ENCODE measurements around the gene WASF3.

WASF3 gene

DNA sequence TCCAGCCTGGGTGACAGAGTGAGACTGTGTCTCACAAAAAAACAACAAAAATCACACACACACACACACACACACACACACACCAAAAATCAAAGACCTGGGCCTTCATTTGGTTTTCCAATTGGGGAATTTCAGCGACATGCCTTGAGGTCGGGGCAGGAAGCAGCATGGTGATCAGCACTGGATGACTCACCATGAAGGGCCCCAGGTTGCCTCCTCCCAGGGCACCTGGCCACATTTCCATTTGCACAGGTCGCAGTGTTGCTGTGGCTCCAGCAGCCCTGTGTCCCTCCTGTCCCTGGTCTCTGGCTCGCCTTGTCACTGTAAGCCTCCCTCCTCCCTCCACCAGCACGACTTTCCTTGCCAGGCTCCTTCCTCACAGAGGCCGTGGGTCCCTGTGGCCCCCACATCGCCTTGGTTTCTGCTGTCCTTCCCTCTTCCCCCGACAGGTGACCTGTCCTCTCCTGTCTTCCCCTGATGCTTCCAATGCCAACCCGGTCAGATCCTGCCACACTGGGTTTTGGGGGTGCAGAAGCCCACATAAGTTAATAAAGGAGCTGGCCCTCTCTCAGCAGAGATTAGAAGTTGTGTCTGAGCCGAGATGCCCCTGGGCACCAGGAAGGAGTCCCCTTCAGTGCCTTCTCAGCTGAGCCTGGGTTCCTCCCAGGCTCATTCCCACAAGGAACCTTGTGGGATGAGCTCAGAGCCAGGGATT lies 136.4 kb downstream of the WASF3 start:
- DNase-seq = no peak

DNA sequence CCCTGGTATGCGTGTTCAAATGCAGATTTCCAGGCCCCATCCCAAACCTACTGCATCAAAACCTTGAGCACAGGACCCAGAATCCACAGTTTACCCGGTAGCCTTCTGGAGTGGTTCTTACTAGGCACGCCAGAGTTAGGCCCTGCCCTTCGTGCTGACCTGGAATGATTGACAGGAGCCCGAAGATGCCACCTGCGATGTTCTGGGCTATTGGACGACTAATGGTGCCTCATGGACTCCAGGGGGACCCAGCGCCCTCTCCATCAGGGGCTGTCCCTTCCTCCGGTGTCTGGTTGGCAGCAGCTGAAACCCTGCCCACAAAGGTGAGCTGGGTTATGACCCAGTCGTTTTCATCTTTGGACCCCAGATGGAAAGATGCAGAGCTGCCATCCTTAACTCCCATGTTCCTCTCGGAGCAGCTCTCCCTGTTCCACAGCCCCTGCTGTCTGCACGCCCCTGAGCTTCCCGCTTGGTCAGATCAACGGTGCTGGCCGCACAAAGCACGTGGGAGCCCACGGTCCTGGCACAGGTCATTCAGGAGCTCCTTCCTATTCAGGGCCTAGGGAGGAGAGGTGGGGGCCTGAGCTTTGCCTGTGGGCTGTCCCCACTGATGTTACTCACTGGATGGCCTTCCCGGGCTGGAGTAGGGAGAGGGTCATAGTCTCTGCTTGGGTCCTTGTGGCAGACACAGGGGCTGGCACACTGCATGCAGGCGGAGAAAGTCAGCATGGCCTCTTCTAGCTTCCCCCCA lies 137.3 kb downstream of the WASF3 start:
- DNase-seq = no peak

DNA sequence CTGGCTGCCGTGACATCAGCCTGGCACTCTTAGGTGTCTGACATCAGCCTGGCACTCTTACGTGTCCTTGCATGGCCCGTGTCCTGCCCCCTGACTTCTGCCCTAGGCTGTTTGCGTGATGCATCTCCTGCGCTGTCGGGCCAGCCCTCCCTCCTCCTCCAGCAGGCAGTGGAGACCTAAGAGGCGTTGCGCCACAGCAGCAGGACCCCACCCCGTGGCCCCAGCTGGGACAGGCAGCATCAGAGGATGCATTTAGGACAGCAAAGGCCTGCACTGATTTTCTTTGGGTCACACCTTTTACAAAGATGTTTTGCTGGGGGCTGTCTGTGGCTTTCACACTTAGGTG lies 137.8 kb downstream of the WASF3 start:
- no peak for DNase-seq

DNA sequence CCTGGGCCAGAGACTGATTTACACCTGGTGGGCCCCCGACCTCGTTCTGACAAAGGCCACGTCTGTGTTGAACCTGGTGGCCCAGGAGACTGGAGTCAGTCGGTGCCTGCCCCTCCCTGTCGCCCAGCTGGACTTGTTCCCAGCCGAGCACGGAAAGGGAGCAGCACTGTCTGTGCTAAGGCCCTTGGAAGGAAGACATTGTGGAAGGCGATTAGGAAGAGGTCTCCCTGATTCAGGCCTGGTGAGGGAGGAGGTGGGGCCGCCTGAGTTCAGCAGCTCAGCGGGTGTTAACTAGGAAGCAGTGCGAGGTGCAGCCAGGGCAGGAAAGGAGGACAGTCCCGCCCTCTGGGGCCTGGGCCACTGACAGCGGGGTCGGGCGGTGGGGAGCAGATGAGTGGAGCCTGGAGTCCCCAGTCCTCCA lies 138.4 kb downstream of the WASF3 start:
- no peak for DNase-seq

DNA sequence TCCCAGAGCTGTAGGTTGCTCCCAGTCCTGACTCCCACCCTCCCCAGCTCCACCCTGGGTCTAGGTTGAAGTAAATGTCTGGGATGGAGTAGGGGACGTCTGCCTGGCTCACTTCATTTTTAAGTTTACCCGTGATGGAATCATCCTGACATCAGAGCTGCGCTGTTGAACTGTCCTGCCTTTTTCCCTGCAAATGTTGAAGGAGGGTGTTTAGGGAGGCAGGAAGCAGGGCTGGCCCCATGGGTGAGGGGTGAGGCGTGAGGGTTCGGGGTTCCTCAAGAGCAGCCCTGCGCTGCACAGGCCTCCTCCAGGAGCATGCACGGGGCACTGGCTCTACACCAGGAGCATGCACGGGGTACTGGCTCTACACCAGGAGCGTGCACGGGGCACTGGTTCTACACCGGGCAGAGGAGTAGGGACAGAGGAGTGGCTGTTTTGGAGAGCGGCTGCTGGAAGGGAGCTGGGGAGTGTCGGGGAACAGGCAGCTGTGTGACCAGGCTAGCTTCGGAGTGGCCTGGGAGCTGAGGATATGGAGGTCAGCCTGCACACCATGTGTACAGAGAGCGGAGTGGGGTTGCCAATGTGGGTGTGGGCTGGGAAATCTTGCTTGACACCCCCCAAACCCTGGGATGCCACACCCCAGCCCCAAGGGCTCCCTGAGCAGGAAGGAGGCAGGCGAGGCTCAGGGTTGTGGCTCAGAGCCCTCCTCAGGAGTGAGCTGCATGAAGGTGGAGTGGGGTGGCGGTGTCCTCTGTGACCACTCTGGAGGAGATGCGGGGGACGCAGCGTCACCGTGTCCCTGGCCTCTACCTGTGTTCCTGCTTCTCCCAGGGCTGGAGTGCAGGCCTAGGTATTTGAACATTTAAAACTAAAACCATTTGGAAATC lies 139.8 kb downstream of the WASF3 start:
- DNase-seq = no peak

DNA sequence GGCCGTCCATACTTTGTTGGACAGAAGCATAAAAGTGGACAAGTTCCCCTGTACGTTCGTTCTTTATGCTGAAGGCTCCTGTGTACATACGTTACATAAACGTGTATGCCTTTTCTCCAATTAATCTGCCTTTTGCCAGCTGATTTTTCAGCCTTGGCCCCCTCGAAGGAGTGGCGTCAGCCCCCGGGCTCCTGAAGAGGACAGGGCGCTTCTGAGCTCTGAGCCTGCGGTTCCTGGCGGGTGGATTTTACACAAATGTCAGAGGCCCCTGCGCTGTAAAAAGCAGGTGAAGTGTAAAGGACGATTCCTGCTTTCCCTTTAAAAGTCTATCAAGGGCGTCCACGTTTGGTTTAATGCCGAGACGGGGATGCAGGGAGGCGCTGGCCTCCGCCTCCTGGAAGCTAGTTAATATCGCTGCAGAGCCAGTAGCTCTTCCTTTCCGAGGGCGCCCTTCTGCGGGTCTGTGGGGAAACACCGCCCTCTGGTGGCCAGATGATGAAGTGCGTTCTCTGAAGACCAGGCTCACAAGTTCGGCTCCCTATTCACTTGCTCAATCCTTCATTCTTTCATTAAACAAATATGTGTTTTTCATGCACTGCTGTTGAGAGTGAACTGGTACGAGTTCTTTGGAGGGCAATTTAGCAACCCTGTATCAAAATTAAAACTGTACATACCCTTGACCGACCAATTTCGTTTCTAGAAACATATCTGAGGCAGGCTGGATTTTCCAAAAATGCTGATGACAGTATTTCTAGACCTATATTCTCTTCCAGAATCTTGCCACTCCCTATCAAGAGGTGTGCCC lies 141.1 kb downstream of the WASF3 start:
- peak; percentile 84 for DNase-seq

DNA sequence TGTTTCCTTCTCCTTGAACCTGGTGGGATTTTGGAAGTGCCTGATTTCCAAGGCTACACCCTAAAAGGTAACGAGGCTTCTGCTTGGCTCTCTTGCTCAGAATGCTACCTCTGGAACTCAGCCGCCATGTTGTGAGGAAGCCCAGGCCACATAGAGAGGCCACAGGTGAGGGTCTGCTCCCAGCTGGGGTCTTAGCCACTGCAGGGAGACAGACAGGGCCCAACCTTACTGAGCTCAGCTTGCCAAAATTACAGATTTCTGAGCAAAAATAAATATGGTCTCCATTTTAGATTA lies 141.7 kb downstream of the WASF3 start:
- DNase-seq = no peak

DNA sequence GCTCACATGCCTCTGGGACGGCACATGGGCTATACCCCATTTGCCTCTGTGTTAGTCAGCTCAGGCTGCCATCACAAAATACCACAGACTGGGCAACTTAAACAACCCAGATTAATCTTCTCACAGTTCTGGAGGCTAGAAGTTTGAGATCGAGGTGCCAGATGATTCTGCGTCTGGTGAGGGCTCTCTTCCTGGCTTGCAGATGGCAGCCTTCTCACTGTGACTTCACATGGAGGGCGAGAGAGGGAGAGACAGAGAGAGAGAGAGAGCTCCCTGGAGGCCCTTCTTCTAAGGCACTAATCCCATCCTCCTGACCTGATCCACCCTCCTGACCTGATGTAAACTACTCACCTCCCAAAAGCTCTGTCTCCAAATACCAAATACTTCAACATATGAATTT lies 148.1 kb downstream of the WASF3 start:
- DNase-seq = no peak

DNA sequence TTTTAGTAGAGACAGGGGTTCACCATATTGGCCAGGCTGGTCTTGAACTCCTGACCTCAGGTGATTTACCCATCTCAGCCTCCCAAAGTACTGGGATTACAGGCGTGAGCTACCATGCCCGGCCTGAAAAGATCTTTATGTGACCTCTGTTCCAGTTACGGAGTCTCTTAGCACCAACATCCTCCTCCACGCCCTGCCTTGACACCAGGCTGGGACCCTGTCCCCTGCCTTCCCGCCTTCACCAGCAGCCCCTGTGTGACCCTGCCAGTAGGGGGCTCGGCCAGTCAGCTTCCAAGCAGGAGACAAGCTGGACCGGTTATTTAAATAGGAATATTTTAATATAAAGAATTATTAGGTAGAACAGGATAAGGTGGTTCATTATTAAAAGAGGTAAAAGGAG lies 148.9 kb downstream of the WASF3 start:
- no peak for DNase-seq

DNA sequence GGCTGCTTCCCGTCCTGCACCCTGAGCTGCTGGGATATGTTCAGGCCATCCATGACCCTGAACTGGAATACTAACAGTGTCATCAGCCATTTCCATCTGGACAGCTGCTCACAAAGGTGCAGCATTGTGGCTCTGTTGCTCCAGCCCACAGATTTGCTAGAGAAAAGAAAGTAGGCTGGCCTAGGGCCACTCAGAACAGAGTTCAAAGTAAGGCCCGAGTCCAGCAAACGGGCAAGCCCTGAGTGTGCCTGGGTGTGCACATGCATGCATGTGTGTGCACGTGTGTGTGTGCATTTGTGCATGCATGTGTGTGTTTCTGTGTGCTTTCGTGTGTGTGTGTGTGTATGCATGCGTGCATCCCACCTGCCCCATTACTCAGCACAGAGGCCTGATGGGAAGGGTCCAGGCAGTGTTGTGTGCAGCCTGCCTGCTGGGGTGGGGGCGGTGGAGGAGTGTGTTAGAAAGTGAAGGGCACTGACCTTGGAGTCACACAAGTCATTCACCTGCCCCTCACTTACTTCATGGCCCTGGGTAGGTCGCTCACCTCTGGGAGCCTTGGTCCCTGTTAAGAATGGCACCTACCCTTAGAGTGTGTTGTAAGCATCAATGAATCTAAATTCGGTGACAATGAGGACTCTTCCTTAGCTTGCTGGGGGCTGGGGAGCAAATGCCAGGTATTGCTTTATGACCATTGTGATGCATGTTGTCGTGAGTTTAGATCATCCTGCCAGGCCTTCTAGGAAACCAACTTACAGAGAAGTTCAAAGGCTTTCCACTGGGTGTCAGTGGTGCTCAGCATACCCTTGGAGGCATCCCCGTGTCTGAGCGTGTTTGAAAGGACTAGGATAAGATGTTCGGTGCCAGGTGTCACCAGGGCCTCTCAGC lies 149.9 kb downstream of the WASF3 start:
- DNase-seq = no peak

DNA sequence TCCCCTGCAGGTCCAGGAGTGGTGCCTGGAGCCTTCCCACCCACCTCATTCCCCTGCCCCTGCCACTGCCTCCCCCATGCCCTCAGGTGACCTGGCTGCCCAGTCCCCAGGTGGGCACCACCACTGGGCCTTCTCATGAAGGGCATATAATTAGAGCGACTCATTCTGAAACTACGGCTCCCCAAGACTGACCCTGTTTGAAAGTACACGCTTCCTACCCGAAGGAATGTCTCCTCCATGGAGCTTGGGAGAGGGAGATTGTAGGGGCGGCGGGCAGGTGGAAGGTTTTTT lies 150.5 kb downstream of the WASF3 start:
- no peak for DNase-seq

DNA sequence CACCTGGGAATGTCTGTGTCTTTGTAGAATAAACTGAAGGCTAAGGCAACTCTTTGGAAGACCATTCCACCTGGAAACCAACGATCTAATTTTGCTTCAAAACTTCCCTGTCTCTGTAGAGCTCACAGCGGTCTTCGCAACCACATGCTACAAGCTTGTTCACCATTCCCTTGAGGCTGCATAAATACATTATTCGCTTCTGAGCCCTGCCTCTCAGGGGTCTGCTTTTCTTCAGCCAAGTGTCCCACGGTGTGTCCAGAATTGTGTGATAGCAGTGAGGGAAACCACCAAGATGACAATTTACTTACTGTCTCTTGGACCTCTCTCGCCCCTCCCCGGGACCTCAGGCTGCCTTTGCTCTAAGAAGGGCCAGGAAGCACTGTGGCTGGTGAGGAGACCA lies 152.0 kb downstream of the WASF3 start:
- DNase-seq = no peak

DNA sequence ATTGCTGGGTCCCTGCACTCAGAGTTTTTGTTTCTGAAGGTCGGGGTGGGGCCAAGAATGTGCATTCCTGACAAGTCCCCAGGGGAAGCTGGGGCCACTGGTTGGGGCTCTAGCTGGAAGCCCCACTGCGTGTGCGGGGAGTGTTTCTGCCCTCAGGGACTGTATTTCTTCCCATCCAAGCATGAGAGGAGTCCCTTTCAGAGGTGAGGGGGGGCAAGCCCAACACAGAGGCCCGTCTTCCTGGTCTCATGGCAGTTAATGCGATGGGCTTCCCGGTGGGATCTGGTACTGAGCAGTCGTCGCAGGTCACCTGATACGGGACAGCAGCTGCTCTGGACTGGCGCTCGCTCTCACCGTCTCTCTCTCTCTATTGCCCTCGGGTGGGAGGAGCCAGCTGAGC lies 152.7 kb downstream of the WASF3 start:
- DNase-seq = no peak

DNA sequence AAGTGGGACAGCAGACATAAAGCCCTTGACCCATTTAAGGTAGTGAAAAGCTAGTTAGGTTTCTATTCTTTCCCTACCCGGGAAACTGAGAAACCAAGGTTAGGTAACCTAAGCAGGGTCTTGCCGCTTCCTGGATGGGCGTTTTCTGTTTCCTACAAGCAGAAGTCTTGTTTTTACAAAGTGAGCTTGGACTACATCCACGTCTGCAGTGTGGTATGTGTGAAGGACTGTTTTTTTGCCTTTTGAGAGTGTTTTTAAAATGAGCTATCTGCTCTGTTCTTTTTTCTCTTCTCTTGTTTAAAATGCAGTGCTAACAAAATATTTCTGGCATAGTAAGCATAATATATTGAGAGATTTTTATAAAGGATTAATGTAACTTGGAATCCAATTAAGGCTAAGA lies 153.7 kb downstream of the WASF3 start:
- no peak for DNase-seq

DNA sequence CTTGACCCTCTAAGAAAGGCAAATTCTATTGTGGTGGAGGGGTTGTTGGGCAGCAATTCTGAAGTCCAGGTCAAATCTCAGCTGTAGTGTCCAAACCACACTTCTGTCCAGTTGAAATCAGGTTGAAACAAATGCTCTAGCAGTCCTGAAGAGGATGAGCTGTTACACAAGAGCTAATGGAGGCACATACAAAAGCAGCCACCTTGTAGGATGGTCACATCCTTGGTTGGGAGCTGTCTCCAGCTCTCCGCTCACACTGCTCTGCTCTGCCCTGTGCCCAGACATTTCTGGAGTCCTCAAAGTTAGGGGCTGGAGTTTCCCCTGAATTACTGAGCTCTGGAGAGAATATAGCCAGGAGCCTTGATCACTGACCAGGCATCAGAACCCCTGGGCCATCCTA lies 155.9 kb downstream of the WASF3 start:
- DNase-seq = no peak

DNA sequence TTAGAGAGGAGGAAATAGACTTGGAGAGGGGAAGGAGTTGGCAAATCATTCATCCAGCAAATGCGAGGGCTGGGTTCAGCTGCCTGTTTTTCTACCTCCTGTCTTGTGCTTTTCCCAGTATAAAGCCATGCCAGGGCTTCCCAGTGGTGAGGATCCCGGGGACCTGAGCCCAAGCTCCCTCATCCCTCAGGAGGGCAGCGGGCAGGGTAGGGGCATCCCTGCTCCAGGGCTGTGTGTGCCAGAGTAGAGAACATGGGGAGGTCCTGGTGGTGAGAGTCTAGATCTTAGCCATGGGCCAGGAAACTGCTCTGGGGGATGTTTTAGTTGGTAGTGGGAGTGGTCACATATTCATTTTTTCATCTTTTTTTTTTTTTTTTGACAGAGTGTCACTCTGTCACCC lies 159.5 kb downstream of the WASF3 start:
- no peak for DNase-seq

DNA sequence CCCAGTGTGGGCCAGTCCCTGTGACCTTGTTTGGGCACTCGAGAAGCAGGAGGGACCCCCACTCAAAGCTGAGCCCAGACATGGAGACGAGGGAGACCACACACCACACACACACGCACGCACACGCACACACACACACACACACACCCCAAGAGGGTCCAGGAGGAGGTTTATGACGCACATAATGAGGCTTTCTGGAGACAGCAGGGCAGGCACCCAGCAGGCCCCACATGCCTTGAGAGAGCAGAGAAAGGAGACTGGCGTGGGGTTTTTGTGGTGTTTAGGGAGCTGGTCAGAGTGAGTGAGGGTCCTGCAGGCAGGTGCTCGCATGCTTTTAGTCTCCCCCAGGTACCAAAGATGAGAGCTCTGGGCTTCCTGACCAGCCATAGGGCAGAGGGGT lies 160.7 kb downstream of the WASF3 start:
- DNase-seq = no peak

DNA sequence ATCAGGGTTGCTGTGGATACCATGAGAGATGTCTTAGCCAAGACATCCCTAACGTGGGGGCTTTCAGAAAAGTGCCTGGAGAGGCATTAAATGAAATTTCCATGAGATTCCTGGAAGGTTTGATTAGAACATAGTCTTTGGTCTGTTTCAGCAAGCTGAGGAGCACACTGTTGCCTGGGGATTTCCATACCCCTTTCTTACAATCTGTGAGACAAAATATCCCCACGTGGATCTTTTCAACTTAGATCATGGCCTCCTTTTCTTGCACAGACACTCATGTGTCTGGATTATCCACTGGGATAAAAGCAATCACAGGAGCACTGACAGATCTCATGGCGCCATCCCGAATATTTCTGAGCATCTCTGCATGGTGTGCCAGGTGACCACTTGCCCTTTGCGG lies 161.4 kb downstream of the WASF3 start:
- no peak for DNase-seq

DNA sequence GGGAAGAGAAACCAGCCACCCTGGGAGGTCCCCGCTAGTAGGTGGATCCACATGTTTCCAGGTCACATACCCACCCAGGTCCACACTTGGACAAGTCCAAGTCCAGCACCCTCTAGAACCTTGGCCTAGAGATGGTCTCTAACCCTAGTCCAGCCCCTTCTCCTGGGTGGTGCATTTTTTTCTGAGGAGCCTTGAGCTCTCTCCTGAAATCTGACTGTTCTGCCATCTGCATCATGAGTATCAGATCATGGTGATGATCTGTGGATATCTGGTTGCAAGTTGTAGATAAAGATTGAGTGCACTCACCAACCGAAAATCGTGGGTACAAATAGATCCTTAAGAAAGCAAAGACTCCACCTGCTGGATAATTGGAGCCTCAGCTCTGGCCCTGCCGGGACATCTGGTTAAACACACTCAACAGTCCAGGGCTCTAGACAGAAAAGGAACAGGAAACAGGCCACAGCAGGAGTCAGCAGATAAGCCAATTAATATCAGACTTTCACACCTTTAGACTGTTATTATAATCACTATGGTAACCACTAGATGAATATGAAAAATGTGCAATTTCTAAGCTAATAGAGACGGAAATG lies 162.0 kb downstream of the WASF3 start:
- no peak for DNase-seq

DNA sequence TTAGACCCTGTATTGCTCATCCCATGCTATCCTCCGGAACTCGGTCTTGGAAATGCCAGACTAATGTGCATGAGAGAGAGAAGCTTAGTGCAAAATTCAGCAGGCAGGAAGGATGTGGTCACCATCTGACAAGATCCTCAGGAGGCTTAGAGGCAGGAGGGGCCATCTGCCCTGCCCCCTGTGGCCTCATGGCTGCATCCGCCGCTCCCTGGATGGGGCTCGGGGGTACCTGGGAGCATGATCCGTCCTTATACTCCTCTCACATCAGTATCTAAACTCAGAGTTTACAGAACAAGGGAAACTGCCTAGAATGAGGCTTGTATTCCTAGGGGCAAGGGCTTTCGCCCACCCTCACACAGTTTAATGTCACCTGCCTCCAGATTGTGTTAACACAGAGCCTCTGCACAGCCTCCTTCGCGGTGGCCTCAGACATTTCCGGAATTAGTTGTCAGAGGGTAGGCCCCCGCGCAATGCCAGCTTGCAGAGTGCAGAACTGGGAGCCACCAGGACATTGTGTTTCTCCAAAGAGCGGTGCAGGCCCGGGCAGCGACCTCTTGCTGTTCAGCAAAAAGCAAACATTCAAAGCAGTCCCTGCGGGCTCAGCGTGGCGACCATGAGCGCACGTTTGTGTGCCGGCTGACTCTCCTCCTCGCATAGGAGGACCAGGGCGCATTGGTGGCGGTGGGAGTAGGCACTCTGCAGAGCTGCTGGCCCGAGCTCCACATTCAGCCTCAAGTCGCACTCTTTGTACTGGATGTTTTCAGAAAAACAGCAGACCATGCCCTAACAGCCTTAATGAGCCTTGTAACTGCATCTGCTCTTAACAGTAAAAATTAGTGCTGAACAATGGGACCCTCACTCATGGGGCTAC lies 164.0 kb downstream of the WASF3 start:
- no peak for DNase-seq

DNA sequence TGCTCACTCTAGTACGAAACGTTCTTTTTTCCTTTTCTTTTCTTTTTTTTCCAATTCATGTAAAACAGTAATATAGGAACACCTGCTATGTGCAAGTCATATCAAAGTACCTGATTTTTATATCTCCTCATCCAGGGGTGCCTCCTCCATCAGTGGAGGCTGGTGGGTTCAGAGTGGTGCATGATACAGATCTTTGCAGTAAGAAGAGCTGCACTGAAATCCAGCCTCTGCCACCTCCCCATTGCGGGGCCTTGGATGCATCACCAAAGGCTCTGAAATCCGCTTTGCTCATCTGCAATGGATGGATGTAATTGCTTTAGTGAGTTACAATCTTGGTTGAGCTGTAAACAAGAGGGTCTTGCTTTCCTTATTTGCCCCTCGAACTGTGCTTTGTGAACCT lies 164.8 kb downstream of the WASF3 start:
- DNase-seq = no peak
